SH-SY5Y (cell line): ENCODE measurements around the gene CPED1.
A peak's percentile ranks its signal among the peaks of the same experiment; 100 is the strongest.

ENCODE experiments used
- GATA2 ChIP-seq: IDR thresholded peaks from 2 replicates; pipeline ENCODE4 v1.6.1; 2011; ENCODE audit warnings: mild to moderate bottlenecking, low read depth, low read length
- GATA3 ChIP-seq: IDR thresholded peaks from 2 replicates; pipeline ENCODE4 v1.6.1; 2011; ENCODE audit warnings: low read depth, mild to moderate bottlenecking, low read length, moderate library complexity

CPED1 gene

GRCh38 chr7:121280656-121281055, 292.1 kb downstream of the CPED1 start:
- TF ChIP-seq GATA2, result no peak
- TF ChIP-seq GATA3, result no peak

- TF ChIP-seq GATA2 (no peak), GATA3 (no peak)
Observed at GRCh38 chr7:121282129-121282528, 293.6 kb downstream of the CPED1 start.

- TF ChIP-seq GATA3 (no peak), GATA2 (no peak)
Observed at GRCh38 chr7:121285066-121285667, 296.7 kb downstream of the CPED1 start.

GRCh38 chr7:121286186-121286585, 297.7 kb downstream of the CPED1 start:
- TF ChIP-seq GATA2 (no peak), GATA3 (no peak)

- TF ChIP-seq GATA3 (no peak), GATA2 (no peak)
Observed at GRCh38 chr7:121286742-121287734, 298.5 kb downstream of the CPED1 start.

- TF ChIP-seq GATA3, result no peak
Observed at GRCh38 chr7:121288894-121289293, 300.4 kb downstream of the CPED1 start.

GRCh38 chr7:121294448-121294992, 306.0 kb downstream of the CPED1 start:
- TF ChIP-seq GATA2, result no peak
- no peak for TF ChIP-seq GATA3

GRCh38 chr7:121297843-121298242, 309.3 kb downstream of the CPED1 start:
- TF ChIP-seq GATA2, result peak; percentile 52; the same call in 1 of the 2 replicates
- no peak for TF ChIP-seq GATA3

GRCh38 chr7:121298831-121299239, 310.3 kb downstream of the CPED1 start:
- TF ChIP-seq GATA2 (no peak), GATA3 (no peak)

GRCh38 chr7:121300685-121301420, 312.3 kb downstream of the CPED1 start:
- TF ChIP-seq GATA2 (no peak), GATA3 (no peak)

GRCh38 chr7:121301446-121302213, 313.1 kb downstream of the CPED1 start:
- TF ChIP-seq GATA3 (no peak), GATA2 (no peak)

GRCh38 chr7:121302214-121302745, 313.8 kb downstream of the CPED1 start:
- TF ChIP-seq GATA3 (no peak), GATA2 (no peak)

GRCh38 chr7:121303422-121304101, 315.1 kb downstream of the CPED1 start:
- TF ChIP-seq GATA2 (no peak), GATA3 (no peak)
